NCI-H748 (cell line): ENCODE measurements around the gene ZNF264.
"Not testable (repeated sequence)": the region's sequence is repeated elsewhere in the genome, so short reads cannot be mapped to it uniquely, and the experiment has no call there.

Experiments used
- DNase-seq: peaks from one replicate; lab custom pipeline; 2025; ENCODE audit not compliant: unreplicated experiment; lab: John Stamatoyannopoulos, UW

ZNF264 gene

DNA sequence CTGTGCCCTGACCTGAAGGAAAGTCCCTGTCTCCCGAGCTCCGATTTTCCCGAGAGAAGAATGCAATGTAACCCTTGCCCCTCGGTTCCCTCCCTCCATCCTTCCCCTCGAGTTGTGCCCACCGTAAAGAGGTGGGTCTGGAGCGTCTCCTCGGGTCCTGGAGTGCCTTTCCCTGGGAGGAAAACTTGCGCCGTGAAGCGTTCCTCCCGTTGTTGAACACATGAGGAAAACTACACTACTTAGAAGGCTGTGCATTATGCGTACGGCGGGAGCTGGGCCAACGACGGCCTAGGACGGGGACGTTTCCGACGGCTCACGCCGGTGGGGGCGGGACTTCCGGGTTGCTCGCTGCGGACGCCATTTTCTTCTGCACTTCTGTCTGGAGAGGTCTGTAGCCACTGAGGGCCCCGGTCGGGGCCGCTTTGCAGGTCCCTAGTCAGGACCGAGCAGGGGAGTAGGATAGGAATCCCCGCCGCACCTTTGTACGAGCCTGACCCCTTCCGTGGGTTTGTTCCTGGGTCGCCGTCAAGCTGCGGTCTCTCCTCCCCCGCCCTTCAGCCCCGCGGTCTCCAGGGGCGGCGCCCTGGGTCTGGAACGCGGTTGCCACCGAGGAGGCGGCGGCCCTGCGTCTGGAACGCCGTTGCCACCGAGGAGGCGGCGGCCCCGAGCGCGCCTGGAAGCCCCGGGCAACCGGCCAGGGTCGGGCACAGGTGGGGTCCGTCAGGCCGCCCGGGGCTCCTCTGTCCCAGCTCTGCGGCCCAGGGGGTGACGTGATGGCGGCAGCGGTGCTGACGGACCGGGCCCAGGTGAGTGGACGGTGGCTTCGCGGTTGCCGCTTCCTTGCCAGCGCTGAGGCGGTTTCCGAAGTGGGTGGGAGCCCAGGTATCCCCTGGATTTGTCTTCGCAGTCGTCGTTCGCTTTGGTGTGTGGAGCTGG lies at the start of gene ZNF264:
ZNF264 (plus strand) TSS at position 360 of the 936 bp plus-strand sequence; CDS start at position 774, 414 bp downstream.
- peak; percentile 94 for DNase-seq

DNA sequence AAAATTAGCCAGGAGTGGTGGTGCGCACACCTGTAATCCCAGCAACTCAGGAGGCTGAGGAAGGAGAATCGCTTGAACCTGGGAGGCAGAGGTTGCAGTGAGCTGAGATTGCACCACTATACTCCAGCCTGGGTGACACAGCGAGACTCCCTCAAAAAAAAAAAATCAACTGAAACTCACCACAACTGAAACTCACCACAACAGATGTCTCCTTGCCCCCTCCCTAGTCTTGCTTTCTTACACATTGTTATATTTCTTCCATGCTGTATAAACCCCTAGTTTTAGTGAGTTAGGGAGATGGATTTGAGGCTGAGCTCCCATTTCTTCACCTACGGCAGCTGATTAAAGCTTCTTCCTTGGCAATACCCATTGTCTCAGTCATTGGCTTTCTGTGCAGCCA lies 49.6 kb upstream of the ZNF264 start:
- DNase-seq, result no peak

DNA sequence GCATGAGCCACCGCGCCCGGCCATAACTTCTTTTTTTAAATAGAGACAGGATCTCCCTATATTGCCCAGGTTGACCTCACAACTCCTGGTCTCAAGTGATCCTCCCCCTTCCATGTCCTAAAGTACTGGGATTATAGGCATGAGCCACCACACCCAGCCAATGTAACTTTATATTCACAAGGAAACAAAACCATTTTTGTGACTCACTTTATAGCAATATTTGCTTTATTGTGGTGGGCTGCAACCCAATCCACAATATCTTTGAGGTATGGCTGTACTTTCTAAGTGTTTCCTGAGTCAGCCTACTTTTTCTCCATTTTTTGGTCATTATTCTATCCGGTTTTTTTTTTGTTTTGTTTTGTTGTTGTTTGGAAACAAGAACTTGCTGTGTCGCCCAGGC lies 38.4 kb upstream of the ZNF264 start:
- DNase-seq, result no peak

DNA sequence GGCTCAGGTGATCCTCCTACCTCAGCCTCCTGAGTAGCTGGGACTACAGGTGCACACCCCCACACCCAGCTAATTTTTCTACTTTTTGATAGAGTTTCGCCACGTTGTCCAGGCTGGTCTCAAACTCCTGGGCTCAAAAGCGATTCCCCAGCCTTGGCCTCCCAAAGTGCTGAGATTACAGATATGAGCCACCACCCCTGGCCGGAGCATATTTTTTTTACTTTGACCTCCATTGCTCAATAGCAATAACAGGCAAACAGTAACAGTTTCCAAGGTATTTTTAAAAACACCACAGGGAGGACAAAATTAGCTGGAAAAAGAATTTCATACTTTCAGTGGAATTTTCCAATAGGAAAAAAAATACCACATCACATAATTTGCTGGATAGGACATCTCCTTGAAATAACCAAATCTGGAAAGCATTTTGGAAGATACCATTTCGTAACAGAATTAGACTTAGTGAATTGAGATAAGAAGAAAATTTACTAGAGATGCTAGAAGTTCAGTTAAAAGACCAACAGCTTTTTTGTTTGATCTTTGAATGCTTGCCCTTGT lies 29.2 kb upstream of the ZNF264 start:
- DNase-seq, result no peak

DNA sequence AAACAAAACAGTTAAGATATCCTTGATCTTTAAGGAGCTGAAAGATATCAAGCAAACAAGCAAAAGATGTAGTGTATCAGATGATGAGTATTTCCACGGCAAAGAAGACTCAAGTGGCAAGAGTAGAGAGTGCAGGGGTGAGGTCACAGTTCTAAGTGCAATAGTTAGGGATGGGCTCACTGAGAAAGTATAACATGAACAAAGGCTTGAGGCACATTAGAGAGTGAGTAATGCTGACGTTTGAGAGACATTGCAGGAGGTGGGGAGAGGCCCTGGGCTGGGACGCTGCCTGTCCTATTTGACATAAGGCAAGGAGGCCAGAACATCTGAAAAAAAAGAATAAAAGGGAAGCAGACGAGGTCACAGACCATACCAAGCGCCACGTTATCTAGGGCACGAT lies 25.5 kb upstream of the ZNF264 start:
- DNase-seq, result no peak

DNA sequence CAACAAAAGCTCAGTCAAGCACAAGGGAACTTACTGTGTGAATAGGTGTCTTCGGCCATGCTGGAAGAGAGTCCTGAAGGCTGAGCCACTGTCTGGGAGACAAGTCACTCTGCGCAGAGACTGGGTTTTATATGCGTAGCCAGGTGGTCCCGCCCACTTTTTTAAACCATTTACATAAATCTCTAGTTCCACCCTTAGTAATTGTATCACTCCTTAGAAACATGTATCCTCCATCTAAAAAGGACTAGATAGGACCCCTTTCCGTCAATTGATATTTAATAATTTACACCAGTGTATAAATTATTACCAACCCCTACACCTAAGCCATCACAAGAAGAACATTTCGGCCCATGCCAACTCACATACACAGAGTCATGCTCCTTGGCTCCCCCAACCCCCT lies 23.9 kb upstream of the ZNF264 start, which contains the start of gene DUXA:
DUXA (minus strand) TSS at position 101 of the 400 bp plus-strand sequence; CDS start at position 59, 42 bp downstream.
- DNase-seq, result no peak

DNA sequence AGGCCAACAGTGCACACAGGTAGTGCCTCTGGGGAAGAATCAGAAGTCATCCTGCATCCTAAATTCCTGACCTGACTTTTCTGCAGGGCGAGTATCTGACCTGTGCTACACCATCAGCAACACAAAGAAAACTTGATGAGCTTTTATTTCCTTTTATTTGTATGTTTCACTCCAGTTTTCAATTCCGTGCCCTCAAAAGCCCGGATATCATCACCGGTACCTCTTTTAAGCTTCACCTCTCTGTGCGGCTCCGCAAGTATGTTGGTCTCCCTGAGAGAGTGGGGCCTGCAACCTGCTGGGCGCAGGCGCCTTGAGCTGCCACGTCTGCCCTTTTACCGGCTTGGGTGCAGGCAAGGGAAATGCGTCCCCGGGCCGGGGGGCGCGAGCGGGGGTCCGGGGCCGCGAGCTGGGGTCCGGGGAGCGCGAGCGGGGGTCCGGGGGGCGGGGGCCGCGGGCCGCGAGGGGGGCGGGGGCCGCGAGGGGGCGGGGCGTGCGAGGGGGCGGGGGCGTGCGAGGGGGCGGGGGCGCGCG lies 19.7 kb upstream of the ZNF264 start:
- peak; percentile 81 for DNase-seq

DNA sequence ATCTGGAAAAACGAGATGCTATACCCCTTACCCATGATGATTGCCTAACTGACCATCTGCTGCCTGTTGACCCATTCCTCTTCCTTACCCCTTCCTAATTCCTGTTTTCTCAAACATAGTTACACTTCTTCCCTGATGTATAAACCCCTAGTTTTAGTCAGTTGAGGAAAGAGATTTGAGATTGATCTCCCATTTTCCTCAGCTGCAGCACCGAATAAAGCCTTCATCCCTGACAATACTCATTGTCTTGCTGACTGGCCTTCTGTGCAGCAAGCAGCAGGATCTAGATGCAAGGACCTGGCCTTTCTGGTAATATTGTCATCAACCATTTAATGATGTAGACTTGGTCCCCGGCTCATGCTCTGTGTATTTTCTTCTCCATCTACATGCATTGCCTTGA lies 999 bp upstream of the ZNF264 start:
- no peak for DNase-seq

DNA sequence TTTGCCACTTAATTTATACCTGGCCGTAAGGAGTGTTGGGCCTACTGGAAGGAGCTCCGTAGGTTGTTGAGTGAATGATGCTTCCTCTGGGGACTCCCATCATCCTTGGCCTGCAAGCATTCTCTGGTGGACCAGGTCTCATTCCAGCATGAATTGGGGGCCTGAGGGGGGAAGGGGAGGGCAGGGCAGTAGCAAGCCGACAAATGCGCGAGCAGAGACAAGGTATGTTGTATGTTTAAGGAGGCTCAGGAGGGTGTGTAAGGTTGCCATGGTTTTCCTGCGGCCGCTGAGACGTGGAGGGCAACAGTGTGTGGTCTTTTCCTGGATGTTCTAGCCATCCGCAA lies 749 bp downstream of the ZNF264 start:
- DNase-seq, result peak; percentile 51

DNA sequence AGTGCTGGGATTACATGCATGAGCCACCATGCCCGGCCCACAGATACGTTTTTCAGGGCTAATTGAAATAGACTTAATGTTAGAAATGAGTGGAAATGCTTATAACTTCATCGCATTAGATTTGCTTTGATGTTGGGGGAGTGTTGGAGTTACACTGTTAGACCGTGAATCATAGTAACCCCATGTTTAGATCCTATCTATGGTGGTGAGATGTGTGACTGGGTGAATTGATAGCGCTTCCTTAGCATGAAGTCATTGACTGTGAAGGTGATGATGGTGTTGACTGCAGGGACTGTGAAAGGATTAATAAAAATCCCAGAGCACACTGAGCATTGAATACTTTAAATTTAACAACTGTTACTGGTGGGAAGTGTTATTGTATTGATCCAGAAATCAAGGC lies 1.7 kb downstream of the ZNF264 start:
- no peak for DNase-seq

DNA sequence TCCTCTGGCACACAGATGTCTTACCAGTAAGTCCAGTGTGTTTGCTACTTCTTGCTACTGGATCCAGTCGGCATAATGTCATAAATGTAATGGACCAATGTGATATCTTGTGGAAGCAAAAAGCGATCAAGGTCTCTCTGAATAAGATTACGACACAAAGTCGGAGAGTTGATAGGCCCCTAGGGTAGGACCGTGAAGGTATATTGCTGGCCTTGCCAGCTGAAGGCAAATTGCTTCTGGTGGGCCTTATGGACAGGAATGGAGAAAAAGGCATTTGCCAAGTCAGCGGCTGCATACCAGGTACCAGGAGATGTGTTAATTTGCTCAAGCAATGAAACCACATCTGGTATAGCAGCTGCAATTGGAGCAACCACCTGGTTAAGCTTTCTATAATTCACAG lies 6.6 kb downstream of the ZNF264 start:
- DNase-seq, result not testable (repeated sequence)

DNA sequence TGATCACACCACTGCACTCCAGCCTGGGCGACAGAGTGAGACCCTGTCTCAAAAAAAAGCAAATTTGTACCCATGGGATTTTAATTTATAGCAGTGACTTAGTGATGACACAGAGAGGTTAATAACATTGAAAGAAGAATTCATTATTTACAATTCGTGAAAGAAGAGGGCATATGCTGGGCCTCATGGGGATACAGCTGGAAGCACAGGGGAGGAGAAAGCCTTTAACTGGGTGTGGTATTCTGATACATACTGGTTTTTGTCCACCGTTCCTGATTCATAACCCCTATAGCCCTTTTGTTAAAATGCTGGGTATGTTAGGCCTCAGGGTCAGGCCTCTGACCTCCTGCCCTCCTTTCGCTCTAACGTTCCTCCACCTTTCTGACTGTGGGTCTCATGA lies 10.9 kb downstream of the ZNF264 start:
- no peak for DNase-seq

DNA sequence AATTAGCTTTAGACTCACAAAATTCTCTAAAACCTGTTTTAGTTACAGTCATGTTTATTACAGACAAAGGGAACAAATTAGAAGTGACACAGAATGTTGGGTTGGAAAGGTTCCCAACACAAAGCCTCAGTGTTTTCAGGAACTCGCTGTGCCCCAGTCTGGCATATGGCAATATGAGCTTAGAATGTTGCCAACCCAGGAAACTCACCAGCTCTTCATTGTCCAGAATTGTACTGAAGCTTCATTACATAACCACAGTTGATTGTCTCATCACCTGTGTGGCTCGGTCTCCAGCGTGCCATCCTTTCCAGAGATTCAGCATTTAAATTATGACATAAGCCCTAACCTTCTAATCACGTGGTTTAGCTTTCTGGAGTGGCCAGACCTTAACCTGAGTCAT lies 19.1 kb downstream of the ZNF264 start:
- no peak for DNase-seq

DNA sequence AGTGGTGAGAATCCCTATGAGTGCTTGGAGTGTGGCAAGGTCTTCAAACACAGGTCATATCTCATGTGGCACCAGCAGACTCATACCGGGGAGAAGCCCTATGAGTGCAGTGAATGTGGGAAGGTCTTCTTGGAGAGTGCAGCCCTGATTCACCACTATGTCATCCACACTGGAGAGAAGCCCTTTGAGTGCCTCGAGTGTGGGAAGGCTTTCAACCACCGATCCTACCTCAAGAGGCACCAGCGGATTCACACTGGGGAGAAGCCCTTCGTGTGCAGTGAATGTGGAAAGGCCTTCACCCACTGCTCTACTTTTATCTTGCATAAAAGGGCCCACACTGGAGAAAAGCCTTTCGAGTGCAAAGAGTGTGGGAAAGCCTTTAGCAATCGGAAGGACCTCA lies 20.8 kb downstream of the ZNF264 start:
- DNase-seq, result no peak

DNA sequence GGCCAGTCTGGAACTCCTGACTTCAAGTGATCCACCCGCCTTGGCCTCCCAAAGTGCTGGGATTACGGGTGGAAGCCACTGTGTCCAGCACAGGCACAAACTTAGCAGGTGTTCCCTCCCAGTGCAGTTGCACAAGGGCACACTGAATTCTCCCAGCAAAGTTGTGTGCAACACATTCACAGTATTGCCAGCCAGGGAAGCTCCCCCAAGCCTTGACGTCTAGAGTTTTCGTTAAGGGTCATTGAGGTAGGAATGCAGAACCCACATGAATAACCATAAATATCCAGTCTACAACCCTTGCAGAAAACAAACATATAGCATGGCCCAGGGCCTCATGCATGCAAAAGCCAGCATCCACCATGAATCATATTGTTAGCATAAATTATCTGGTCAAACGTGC lies 36.2 kb downstream of the ZNF264 start:
- no peak for DNase-seq

DNA sequence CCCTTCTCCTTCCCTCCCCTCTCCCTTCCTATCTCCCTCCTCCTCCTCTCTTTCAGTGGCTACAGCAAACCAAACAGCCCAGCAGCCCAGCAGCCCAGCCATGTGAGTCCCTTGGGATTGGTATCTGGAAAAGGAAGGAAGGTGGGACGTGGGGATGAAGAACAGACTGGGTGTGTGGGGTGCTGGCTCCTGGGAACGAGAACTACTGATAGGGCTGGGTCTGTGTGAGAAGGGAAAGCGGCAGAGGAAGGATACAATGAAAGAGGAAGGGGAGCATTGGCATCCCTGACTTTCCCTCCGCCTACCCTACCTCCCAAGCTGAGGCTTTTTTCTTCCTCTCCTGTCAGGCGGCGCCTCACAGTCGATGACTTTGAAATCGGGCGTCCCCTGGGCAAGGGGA lies 40.4 kb downstream of the ZNF264 start:
- DNase-seq, result no peak

DNA sequence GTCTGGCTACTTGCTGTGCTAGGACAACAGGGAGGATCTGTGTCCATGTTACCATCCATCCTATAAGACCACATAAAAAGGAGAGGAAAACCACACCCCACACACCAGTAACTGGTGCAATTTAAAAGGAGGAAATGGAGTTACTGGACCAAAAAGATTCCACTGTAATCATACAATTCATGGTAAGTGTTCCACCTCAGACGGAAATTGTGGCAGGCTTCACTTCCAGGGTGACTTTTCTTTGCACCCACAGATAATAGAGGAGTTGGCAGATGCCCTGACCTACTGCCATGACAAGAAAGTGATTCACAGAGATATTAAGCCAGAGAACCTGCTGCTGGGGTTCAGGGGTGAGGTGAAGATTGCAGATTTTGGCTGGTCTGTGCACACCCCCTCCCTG lies 41.9 kb downstream of the ZNF264 start:
- DNase-seq, result no peak

DNA sequence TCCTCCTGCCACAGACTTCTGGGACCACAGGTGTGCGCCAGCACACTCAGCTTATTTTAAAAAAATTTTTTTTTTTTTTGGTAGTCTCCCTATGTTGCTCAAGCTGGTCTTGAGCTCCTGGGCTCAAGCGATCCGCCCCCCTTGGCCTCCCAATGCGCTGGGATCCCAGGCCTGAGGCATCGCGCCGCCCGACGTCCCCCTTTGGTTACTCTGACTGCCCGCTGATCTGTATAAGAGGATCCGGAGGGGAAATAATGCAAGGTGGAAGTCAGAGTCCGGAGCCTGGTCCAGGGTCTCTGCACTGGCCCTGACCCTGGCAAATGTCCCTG lies 48.6 kb downstream of the ZNF264 start:
- no peak for DNase-seq

DNA sequence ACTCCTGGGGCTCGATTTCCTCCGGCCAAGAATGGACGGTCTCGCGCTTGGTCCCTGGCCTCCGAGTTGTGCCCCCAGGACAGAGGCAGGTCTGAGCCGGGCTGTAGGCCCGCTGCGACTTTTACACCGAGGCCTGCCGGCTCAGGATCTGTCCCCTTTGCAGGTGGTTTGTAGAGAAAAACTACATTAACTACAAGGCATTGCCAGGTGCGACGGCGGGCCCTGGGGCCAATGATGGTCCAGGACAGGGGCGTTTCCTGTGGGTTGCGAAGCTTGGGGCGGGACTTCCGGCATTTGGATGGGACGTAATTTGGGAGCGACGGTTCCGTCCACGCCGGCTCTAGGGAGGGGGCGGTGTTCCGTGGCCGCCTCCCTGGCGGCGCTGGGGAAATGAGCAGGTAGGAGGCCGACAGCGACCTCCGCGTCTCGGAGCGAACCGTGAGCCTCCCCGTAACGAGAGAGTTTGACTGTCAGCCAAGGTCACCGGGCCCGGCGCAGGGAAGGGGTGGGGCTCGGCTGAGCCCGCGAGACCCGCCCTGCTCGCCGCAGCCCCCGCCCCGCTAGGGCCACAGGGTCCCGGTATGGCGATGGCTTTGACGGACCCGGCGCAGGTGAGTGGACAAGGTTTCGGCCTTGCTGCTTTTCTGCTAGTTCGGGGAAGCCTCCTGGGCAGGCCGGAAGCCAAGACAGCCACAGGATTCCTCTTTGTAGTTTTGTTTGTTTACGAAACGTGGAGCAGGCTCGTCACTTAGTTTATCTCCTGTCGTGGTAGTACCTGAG lies 49.2 kb downstream of the ZNF264 start, which contains the start of gene ZNF805:
ZNF805 (plus strand) TSS at position 322 of the 780 bp plus-strand sequence; CDS start at position 582, 260 bp downstream.
- peak; percentile 97 for DNase-seq

DNA sequence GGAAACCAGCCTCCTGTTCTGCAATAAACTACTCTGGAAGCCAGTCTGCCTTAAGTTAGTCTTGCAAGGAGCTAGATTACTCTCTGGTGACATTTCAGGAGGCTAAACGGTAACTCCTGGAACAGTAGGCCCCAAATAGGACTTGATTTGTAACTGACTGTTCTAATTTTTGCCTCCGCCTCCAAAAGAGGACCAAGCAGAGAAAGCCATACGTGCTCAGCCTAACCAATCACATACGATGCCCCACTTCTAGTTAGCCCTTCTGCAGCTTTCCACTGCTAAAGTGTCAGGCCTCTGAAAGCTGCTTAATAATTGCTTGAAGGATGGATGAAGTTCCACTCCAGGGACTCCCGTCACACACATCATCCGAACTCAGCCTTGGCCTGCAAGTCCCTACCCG lies 49.9 kb downstream of the ZNF264 start:
- no peak for DNase-seq

DNA sequence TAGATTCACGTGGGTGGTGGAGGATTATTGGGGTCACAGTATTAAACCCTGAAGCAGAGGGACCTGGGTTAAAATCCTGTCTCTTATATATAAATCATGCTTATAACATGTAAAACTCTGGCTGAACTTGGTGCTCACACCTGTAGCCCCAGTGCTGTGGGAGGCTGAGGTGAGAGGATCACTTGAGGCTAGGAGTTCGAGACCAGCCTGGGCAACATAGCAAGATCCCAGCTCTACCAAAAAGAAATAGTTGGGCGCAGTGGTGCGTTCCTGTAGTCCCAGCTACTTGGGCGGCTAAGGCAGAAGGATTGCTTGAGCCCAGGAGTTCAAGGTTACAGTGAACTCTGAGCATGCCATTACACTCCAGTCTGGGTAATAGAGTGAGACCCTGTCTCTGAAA lies 51.5 kb downstream of the ZNF264 start:
- no peak for DNase-seq

DNA sequence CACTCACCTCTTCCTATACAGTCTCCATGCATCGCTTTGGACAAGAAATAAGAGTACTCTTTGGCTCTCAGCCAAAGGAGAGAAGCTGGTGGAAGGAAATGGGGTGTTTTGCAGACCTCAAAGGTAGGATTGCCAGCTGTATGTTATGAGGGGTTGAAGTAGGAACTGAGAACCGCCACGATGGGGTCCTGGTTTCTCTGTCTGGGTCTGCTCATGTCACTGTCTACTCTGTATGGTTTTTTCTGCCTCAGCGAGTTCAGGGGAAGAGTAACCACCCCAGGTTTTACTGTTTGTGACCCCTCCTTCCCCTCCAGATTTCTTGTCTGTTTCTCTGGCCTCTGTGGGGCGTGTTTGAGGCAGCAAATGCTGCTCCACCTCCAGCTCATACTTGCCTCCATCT lies 53.2 kb downstream of the ZNF264 start:
- DNase-seq, result no peak
